ENCODE measurements around the gene AVP.

AVP gene

GRCh38 chr20:3101737-3102574, 17.4 kb upstream of the AVP start:
- H3K36me3 ChIP-seq (ENCODE audit: control insufficient read depth, low read length), result no peaks in the 10 kb centered on the region
- H3K4me1 ChIP-seq (ENCODE audit: control insufficient read depth, low read length), result no peaks in the 10 kb centered on the region
- H3K4me2 ChIP-seq (ENCODE audit: low read length), result no peak overlapping the region
- no peaks in the 10 kb centered on the region for H3K9me3 ChIP-seq (ENCODE audit: control insufficient read depth, insufficient read depth, low read length)
- no peak overlapping the region for H3K4me3 ChIP-seq (ENCODE audit: low read length)
- no peak overlapping the region for H3K27ac ChIP-seq (ENCODE audit: low read depth, low read length)
- TF ChIP-seq EZH2phosphoT487 (IDR thresholded peaks at IDR 0.05; ENCODE audit: borderline replicate concordance, low read length) (no peak), CTCF (IDR thresholded peaks at IDR 0.05; ENCODE audit: low read depth, low read length, poor library complexity, severe bottlenecking) (no peak)
- H3K9me2 ChIP-seq (replicated peaks; ENCODE audit: control insufficient read depth, low read length), result no peaks in the 10 kb centered on the region
- H4K20me1 ChIP-seq (ENCODE audit: control insufficient read depth, insufficient read depth, low read depth, low read length), result no peaks in the 10 kb centered on the region
- H3F3A ChIP-seq (ENCODE audit: control insufficient read depth, insufficient read depth), result no peaks in the 10 kb centered on the region
- H3K27me3 ChIP-seq (ENCODE audit: control insufficient read depth, low read length), result no peaks in the 10 kb centered on the region
- H3K79me2 ChIP-seq (ENCODE audit: control insufficient read depth, low read length), result no peaks in the 10 kb centered on the region

GRCh38 chr20:3101251-3101650, 16.7 kb upstream of the AVP start:
- H3K9me3 ChIP-seq (ENCODE audit: control insufficient read depth, insufficient read depth, low read length), result no peaks in the 10 kb centered on the region
- H3K79me2 ChIP-seq (ENCODE audit: control insufficient read depth, low read length), result no peaks in the 10 kb centered on the region
- TF ChIP-seq CTCF (IDR thresholded peaks at IDR 0.05; ENCODE audit: low read depth, low read length, poor library complexity, severe bottlenecking), result no peak
- TF ChIP-seq EZH2phosphoT487 (IDR thresholded peaks at IDR 0.05; ENCODE audit: borderline replicate concordance, low read length), result no peak

GRCh38 chr20:3100480-3100879, 16.0 kb upstream of the AVP start:
- no peaks in the 10 kb centered on the region for H3K36me3 ChIP-seq (ENCODE audit: control insufficient read depth, low read length)
- H3F3A ChIP-seq (ENCODE audit: control insufficient read depth, insufficient read depth), result no peaks in the 10 kb centered on the region
- H3K27ac ChIP-seq (ENCODE audit: low read depth, low read length), result no peak overlapping the region
- no peaks in the 10 kb centered on the region for H3K4me1 ChIP-seq (ENCODE audit: control insufficient read depth, low read length)
- no peaks in the 10 kb centered on the region; the same call in 1 of the 2 replicates for H3K27me3 ChIP-seq (ENCODE audit: control insufficient read depth, low read length)
- H3K9me3 ChIP-seq (ENCODE audit: control insufficient read depth, insufficient read depth, low read length), result no peaks in the 10 kb centered on the region
- no peak overlapping the region for H3K4me2 ChIP-seq (ENCODE audit: low read length)
- no peaks in the 10 kb centered on the region for H4K20me1 ChIP-seq (ENCODE audit: control insufficient read depth, insufficient read depth, low read depth, low read length)
- H3K4me3 ChIP-seq (ENCODE audit: low read length), result no peak overlapping the region
- no peaks in the 10 kb centered on the region for H3K9me2 ChIP-seq (replicated peaks; ENCODE audit: control insufficient read depth, low read length)
- no peaks in the 10 kb centered on the region for H3K79me2 ChIP-seq (ENCODE audit: control insufficient read depth, low read length)
- TF ChIP-seq EZH2phosphoT487 (IDR thresholded peaks at IDR 0.05; ENCODE audit: borderline replicate concordance, low read length), result no peak
- no peak for TF ChIP-seq CTCF (IDR thresholded peaks at IDR 0.05; ENCODE audit: low read depth, low read length, poor library complexity, severe bottlenecking)

More at GRCh38 chr20:3101251-3101650, 16.7 kb upstream of the AVP start:
- Histone ChIP-seq H3K36me3 (ENCODE audit: control insufficient read depth, low read length) (no peaks in the 10 kb centered on the region), H3K9me2 (replicated peaks; ENCODE audit: control insufficient read depth, low read length) (no peaks in the 10 kb centered on the region), H4K20me1 (ENCODE audit: control insufficient read depth, insufficient read depth, low read depth, low read length) (no peaks in the 10 kb centered on the region), H3K27me3 (ENCODE audit: control insufficient read depth, low read length) (no peaks in the 10 kb centered on the region), H3K4me1 (ENCODE audit: control insufficient read depth, low read length) (no peaks in the 10 kb centered on the region), H3F3A (ENCODE audit: control insufficient read depth, insufficient read depth) (no peaks in the 10 kb centered on the region), H3K4me3 (ENCODE audit: low read length) (no peak overlapping the region), H3K4me2 (ENCODE audit: low read length) (no peak overlapping the region), H3K27ac (ENCODE audit: low read depth, low read length) (no peak overlapping the region)

Measured in DOHH2 (cell line).